MCF 10A (cell line): ENCODE results near the gene RAB40A. TPM values are rescaled to one million over a fixed set of nuclear protein-coding genes. Genes with fewer than 3 reads are reported as not detected.

Experiments used
- BruUV-seq: library from RNA; stranded (reverse); fragments of 400-500 nt; replicated peaks from 2 replicates; lab custom pipeline; 2021; lab: Mats Ljungman, UMichigan
- CTCF ChIA-PET: fragments of 300-600 bp; sonication (Branson Sonifier 250); formaldehyde crosslinking; extraction: SDS; loops from one replicate; lab custom pipeline; 2021; ENCODE audit warnings: antibody characterized with exemption, inconsistent platforms; lab: Yijun Ruan, JAX
- POLR2A ChIA-PET: fragments of 300-600, 350-650 bp; sonication (Branson Sonifier 250); formaldehyde crosslinking; extraction: SDS; loops from one replicate; lab custom pipeline; 2020; ENCODE audit warnings: antibody characterized with exemption, inconsistent platforms; lab: Yijun Ruan, JAX
- DNase-seq: peaks from one replicate; pipeline ENCODE4 v3.0.0-alpha.2; 2018; ENCODE audit not compliant: unreplicated experiment
- H3K27ac Mint-ChIP-seq: one replicate; pipeline ENCODE4 v1.8.0; 2022; ENCODE audit warnings: mild to moderate bottlenecking, low read depth, mixed read lengths; ENCODE audit not compliant: unreplicated experiment
- H3K27me3 Mint-ChIP-seq: one replicate; pipeline ENCODE4 v1.8.0; 2022; ENCODE audit warnings: mixed read lengths; ENCODE audit not compliant: insufficient read depth, unreplicated experiment
- H3K36me3 Mint-ChIP-seq: one replicate; pipeline ENCODE4 v1.8.0; 2022; ENCODE audit warnings: mild to moderate bottlenecking, moderate library complexity, mixed read lengths; ENCODE audit not compliant: insufficient read depth, unreplicated experiment
- H3K4me1 Mint-ChIP-seq: one replicate; pipeline ENCODE4 v1.8.0; 2022; ENCODE audit warnings: mixed read lengths; ENCODE audit not compliant: insufficient read depth, unreplicated experiment
- H3K4me3 Mint-ChIP-seq: one replicate; pipeline ENCODE4 v1.8.0; 2022; ENCODE audit warnings: mild to moderate bottlenecking, moderate library complexity, mixed read lengths; ENCODE audit not compliant: unreplicated experiment
- H3K9me3 Mint-ChIP-seq: one replicate; pipeline ENCODE4 v1.8.0; 2022; ENCODE audit warnings: mixed read lengths; ENCODE audit not compliant: unreplicated experiment
- intact Hi-C: fragments of 100-400 bp; cut with micrococcal nuclease; formaldehyde crosslinking; loops from 2 replicates; pipeline ENCODE4 v1.14.1; 2022
- total RNA-seq: library from RNA; stranded (reverse); gene quantifications from 2 replicates; pipeline ENCODE4 v1.2.3, GENCODE V29; 2022
- TF ChIP-seq, protein P1 (sequence below): fragments of 200-600 bp; IDR thresholded peaks from one replicate; pipeline ENCODE4 v1.8.0; 2022; ENCODE audit warnings: antibody characterized with exemption, mild to moderate bottlenecking; ENCODE audit not compliant: unreplicated experiment

Gene RAB40A
- total RNA-seq, 1 experiment from 2014 or later, result not detected

DNA sequence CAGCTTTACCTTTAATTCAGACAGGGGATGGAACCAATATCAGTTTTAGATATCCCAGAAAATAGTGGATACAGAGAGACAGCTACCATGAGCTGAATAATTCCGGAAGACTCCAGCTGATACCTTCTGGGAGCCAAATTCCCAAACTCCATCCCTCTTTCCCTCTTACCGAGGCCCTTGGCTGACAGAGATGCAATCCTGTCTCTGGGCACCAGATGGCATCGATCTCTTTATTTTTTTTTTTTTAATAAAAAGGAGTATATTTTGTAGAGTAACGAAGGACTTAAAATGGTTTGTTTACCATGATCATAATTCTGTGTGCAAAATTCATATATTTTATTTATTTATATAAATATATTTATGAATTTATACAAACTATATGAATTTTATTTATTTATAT is 31.0 kb downstream of the RAB40A start:
- peak; percentile 41 for DNase-seq
- ChIA-PET CTCF (interaction anchor here (0.6 to 1.3 kb wide), 11 partner anchors 14 to 857 kb away, joined by 3 to 7 read pairs (median 4); no protein-coding TSS in a partner anchor), POLR2A (interaction anchor here (0.7 kb wide), 1 partner anchor 454 kb away, joined by 5 read pairs; no protein-coding TSS in a partner anchor)
- H3K27ac Mint-ChIP-seq, result no peak overlapping the region
- H3K4me1 Mint-ChIP-seq, result no peaks in the 10 kb centered on the region
- peaks cover 7% of the 10 kb centered on the region for H3K36me3 Mint-ChIP-seq
- peaks cover 48% of the 10 kb centered on the region for H3K27me3 Mint-ChIP-seq
- no peaks in the 10 kb centered on the region for H3K9me3 Mint-ChIP-seq
- intact Hi-C loops, result loop anchor here (2.0 kb wide), 1 partner anchor 328 kb away; no protein-coding TSS in a partner anchor
- no TSS peak for BruUV-seq
- no peak overlapping the region for H3K4me3 Mint-ChIP-seq
- TF ChIP-seq, protein P1, sequence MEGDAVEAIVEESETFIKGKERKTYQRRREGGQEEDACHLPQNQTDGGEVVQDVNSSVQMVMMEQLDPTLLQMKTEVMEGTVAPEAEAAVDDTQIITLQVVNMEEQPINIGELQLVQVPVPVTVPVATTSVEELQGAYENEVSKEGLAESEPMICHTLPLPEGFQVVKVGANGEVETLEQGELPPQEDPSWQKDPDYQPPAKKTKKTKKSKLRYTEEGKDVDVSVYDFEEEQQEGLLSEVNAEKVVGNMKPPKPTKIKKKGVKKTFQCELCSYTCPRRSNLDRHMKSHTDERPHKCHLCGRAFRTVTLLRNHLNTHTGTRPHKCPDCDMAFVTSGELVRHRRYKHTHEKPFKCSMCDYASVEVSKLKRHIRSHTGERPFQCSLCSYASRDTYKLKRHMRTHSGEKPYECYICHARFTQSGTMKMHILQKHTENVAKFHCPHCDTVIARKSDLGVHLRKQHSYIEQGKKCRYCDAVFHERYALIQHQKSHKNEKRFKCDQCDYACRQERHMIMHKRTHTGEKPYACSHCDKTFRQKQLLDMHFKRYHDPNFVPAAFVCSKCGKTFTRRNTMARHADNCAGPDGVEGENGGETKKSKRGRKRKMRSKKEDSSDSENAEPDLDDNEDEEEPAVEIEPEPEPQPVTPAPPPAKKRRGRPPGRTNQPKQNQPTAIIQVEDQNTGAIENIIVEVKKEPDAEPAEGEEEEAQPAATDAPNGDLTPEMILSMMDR, result peak; percentile 53

DNA sequence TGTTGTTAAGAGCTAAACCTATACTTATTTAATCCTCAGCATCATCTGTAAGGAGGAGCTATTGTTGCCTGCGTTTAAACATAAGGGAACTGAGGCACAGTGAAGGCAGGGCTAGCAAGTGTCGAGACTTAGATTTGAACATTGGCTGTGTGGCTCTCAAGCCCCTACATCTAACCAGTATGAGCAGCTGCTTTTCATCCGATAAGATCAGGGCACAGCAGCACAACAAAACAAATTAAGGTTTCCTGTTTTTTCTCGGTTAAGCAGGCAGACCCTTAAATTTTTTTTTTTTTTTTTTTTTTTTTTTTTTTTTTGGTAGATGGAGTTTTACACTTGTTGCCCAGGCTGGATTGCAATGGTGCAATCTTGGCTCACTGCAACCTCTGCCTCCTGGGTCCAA is 35.6 kb downstream of the RAB40A start:
- H3K4me1 Mint-ChIP-seq, result no peaks in the 10 kb centered on the region
- CTCF ChIA-PET, result interaction anchor here (1.0 kb wide), 1 partner anchor 20 kb away, joined by 3 read pairs; no protein-coding TSS in a partner anchor
- H3K27me3 Mint-ChIP-seq, result peaks cover 31% of the 10 kb centered on the region
- intact Hi-C loops, result no loop called here
- no peak overlapping the region for H3K27ac Mint-ChIP-seq
- TF ChIP-seq, protein P1, result no peak
- no peak overlapping the region for H3K4me3 Mint-ChIP-seq
- BruUV-seq, result no TSS peak
- DNase-seq, result no peak
- no peaks in the 10 kb centered on the region for H3K9me3 Mint-ChIP-seq
- POLR2A ChIA-PET, result no interaction called here
- H3K36me3 Mint-ChIP-seq, result peaks cover 7% of the 10 kb centered on the region

DNA sequence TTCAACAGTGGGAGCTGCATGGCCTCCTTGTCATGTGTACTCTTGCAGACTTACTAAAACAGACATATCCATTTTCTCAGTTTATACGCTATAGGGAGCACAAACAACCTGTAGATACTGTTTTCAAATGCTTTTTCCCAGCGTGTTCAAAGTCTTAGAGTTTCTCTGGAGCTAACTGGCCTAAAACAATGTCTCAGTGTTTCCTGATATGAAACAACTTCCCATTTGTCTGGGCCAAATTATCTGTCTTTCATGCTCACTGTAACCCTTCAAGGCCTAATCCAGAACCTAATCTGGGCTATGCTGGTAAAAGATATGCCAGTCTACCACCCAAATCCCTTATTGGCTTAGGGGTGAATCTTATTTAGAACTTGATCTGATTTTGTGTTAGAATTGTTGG is 38.8 kb downstream of the RAB40A start:
- H3K4me3 Mint-ChIP-seq, result no peak overlapping the region
- H3K27ac Mint-ChIP-seq, result no peak overlapping the region
- no peaks in the 10 kb centered on the region for H3K4me1 Mint-ChIP-seq
- POLR2A ChIA-PET, result interaction anchor here (0.6 kb wide), 1 partner anchor 124 kb away, joined by 3 read pairs; the partner anchor contains the start of gene TCEAL9
- DNase-seq, result no peak
- BruUV-seq, result no TSS peak
- H3K9me3 Mint-ChIP-seq, result no peaks in the 10 kb centered on the region
- peaks cover 28% of the 10 kb centered on the region for H3K27me3 Mint-ChIP-seq
- CTCF ChIA-PET, result interaction anchor here (0.6 to 1.2 kb wide), 3 partner anchors 10 to 85 kb away, joined by 3 to 7 read pairs (median 3); no protein-coding TSS in a partner anchor
- intact Hi-C loops, result no loop called here
- TF ChIP-seq, protein P1, result no peak
- H3K36me3 Mint-ChIP-seq, result no peaks in the 10 kb centered on the region

DNA sequence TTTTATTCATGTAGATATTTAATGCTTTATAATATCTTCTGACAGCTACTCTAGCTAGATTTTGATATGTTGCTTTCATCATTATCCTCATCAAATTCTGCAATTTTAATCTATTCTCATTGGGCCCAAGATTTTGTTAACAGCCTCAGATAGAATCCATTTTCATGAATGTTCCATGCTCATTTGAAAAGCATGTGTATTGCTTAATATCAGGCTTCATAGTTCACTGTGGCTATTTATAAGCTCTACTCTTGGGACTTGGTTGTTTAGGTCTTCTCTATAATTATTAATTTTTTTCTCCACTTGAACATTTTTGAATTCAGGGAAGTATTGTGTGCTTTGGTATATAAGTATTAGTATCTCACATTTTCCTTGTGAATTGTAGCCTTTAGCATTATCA is 41.8 kb downstream of the RAB40A start:
- no peaks in the 10 kb centered on the region for H3K9me3 Mint-ChIP-seq
- ChIA-PET POLR2A (interaction anchor here (0.5 to 0.7 kb wide), 3 partner anchors 17 to 170 kb away, joined by 3 to 4 read pairs (median 3); no protein-coding TSS in a partner anchor), CTCF (interaction anchor here (1.0 kb wide), 1 partner anchor 14 kb away, joined by 5 read pairs; no protein-coding TSS in a partner anchor)
- no TSS peak for BruUV-seq
- no peaks in the 10 kb centered on the region for H3K36me3 Mint-ChIP-seq
- H3K27me3 Mint-ChIP-seq, result peaks cover 18% of the 10 kb centered on the region
- no peak overlapping the region for H3K4me3 Mint-ChIP-seq
- no peak overlapping the region for H3K27ac Mint-ChIP-seq
- intact Hi-C loops, result no loop called here
- DNase-seq, result no peak
- H3K4me1 Mint-ChIP-seq, result no peaks in the 10 kb centered on the region
- TF ChIP-seq, protein P1, result no peak
